Rectal smooth muscle tissue (tissue), 1 donor: Measurements from ENCODE around the gene CYP26B1.

Source experiments
- H3K27ac ChIP-seq: one replicate; pipeline ENCODE4 v1.7.0; 2013; ENCODE audit warnings: low read depth, low read length, inconsistent platforms
- H3K27me3 ChIP-seq: one replicate; pipeline ENCODE4 v1.7.0; 2013; ENCODE audit warnings: low read length; ENCODE audit not compliant: control insufficient read depth, insufficient read depth
- H3K36me3 ChIP-seq: one replicate; pipeline ENCODE4 v1.7.0; 2013; ENCODE audit warnings: low read length; ENCODE audit not compliant: control insufficient read depth, insufficient read depth
- H3K4me1 ChIP-seq: one replicate; pipeline ENCODE4 v1.7.0; 2013; ENCODE audit warnings: low read length; ENCODE audit not compliant: control insufficient read depth, insufficient read depth
- H3K4me3 ChIP-seq: one replicate; pipeline ENCODE4 v1.7.0; 2013; ENCODE audit warnings: low read length
- H3K9ac ChIP-seq: one replicate; pipeline ENCODE4 v1.7.0; 2013; ENCODE audit warnings: low read length

Gene CYP26B1

GRCh38 chr2:72136933-72137497 lies 10.6 kb downstream of the CYP26B1 start:
- Histone ChIP-seq H3K27ac (no peak overlapping the region), H3K4me1 (no peaks in the 10 kb centered on the region), H3K36me3 (no peaks in the 10 kb centered on the region), H3K4me3 (no peak overlapping the region), H3K9ac (no peak overlapping the region), H3K27me3 (no peaks in the 10 kb centered on the region)

GRCh38 chr2:72136331-72136730 lies 11.3 kb downstream of the CYP26B1 start:
- no peak overlapping the region for H3K27ac ChIP-seq
- no peaks in the 10 kb centered on the region for H3K4me1 ChIP-seq
- no peaks in the 10 kb centered on the region for H3K27me3 ChIP-seq
- no peaks in the 10 kb centered on the region for H3K36me3 ChIP-seq
- H3K9ac ChIP-seq: no peak overlapping the region
- no peak overlapping the region for H3K4me3 ChIP-seq

- no peak overlapping the region for H3K9ac ChIP-seq
- no peaks in the 10 kb centered on the region for H3K4me1 ChIP-seq
- H3K27me3 ChIP-seq: no peaks in the 10 kb centered on the region
Measured at GRCh38 chr2:72135921-72136320, 11.7 kb downstream of the CYP26B1 start.

GRCh38 chr2:72134997-72135800 lies 12.5 kb downstream of the CYP26B1 start:
- no peak overlapping the region for H3K9ac ChIP-seq
- H3K4me1 ChIP-seq: no peaks in the 10 kb centered on the region
- H3K4me3 ChIP-seq: no peak overlapping the region
- no peak overlapping the region for H3K27ac ChIP-seq
- H3K36me3 ChIP-seq: no peaks in the 10 kb centered on the region
- no peaks in the 10 kb centered on the region for H3K27me3 ChIP-seq

More at GRCh38 chr2:72135921-72136320, 11.7 kb downstream of the CYP26B1 start:
- Histone ChIP-seq H3K27ac (no peak overlapping the region), H3K36me3 (no peaks in the 10 kb centered on the region), H3K4me3 (no peak overlapping the region)

GRCh38 chr2:72134408-72134996 lies 13.2 kb downstream of the CYP26B1 start:
- Histone ChIP-seq H3K27ac (no peak overlapping the region), H3K27me3 (no peaks in the 10 kb centered on the region), H3K4me3 (no peak overlapping the region), H3K36me3 (no peaks in the 10 kb centered on the region), H3K9ac (no peak overlapping the region), H3K4me1 (no peaks in the 10 kb centered on the region)

GRCh38 chr2:72133721-72134407 lies 13.8 kb downstream of the CYP26B1 start:
- Histone ChIP-seq H3K36me3 (no peaks in the 10 kb centered on the region), H3K27ac (no peak overlapping the region), H3K4me3 (no peak overlapping the region), H3K9ac (no peak overlapping the region), H3K4me1 (no peaks in the 10 kb centered on the region), H3K27me3 (no peaks in the 10 kb centered on the region)

GRCh38 chr2:72132981-72133720 lies 14.5 kb downstream of the CYP26B1 start:
- Histone ChIP-seq H3K36me3 (no peaks in the 10 kb centered on the region), H3K4me3 (no peak overlapping the region)

GRCh38 chr2:72131916-72132841 lies 15.5 kb downstream of the CYP26B1 start:
- Histone ChIP-seq H3K27me3 (no peaks in the 10 kb centered on the region), H3K36me3 (no peaks in the 10 kb centered on the region), H3K4me1 (no peaks in the 10 kb centered on the region), H3K27ac (no peak overlapping the region), H3K4me3 (no peak overlapping the region), H3K9ac (no peak overlapping the region)

More at GRCh38 chr2:72132981-72133720, 14.5 kb downstream of the CYP26B1 start:
- no peaks in the 10 kb centered on the region for H3K27me3 ChIP-seq
- no peak overlapping the region for H3K27ac ChIP-seq
- no peak overlapping the region for H3K9ac ChIP-seq
- no peaks in the 10 kb centered on the region for H3K4me1 ChIP-seq

- no peak overlapping the region for H3K9ac ChIP-seq
- no peaks in the 10 kb centered on the region for H3K27me3 ChIP-seq
- H3K36me3 ChIP-seq: no peaks in the 10 kb centered on the region
- no peak overlapping the region for H3K27ac ChIP-seq
- no peak overlapping the region for H3K4me3 ChIP-seq
- H3K4me1 ChIP-seq: no peaks in the 10 kb centered on the region
Measured at GRCh38 chr2:72131371-72131891, 16.2 kb downstream of the CYP26B1 start.

- no peak overlapping the region for H3K27ac ChIP-seq
- no peaks in the 10 kb centered on the region for H3K27me3 ChIP-seq
Measured at GRCh38 chr2:72130659-72131360, 16.9 kb downstream of the CYP26B1 start.

More at GRCh38 chr2:72130659-72131360, 16.9 kb downstream of the CYP26B1 start:
- H3K36me3 ChIP-seq: no peaks in the 10 kb centered on the region
- H3K4me1 ChIP-seq: no peaks in the 10 kb centered on the region
- no peak overlapping the region for H3K4me3 ChIP-seq
- H3K9ac ChIP-seq: no peak overlapping the region
